Pancreas (tissue), 10 donors: ENCODE data around the gene FAM76B. TPM values are rescaled to one million over a fixed set of nuclear protein-coding genes. Genes with fewer than 3 reads are reported as not detected.

Experiments used
- ATAC-seq, 4 donors: fragments of 200-7000 bp; cut with Tn5 transposase; one replicate each; pipeline versions ENCODE4 v1.8.0 to v1.9.1; 2020; ENCODE audit warnings: mild to moderate bottlenecking in 4 of 4, moderate library complexity in 4 of 4
- DNase-seq, 6 donors: peaks; one replicate each; pipeline ENCODE4 v3.0.0-alpha.2; 2020
- FAIRE-seq: peaks from 2 replicates; lab custom pipeline; 2012; peaks lifted over from hg19 to GRCh38; lab: Jason Lieb, UNC
- H3K27ac ChIP-seq, 4 donors: fragments of 200-600 bp; sonication (generic); 1 replicate in 3 of 4; 2 replicates in 1 of 4; pipeline versions ENCODE4 v1.5.0 to v1.8.0; 2020
- H3K27me3 ChIP-seq, 4 donors: fragments of 200-600 bp; one replicate each; pipeline ENCODE4 v1.8.0; 2021
- H3K36me3 ChIP-seq, 3 donors: fragments of 200-600 bp; sonication (generic) in 1 of 3; one replicate each; pipeline versions ENCODE4 v1.5.0 to v1.8.0; 2020 to 2021
- H3K4me1 ChIP-seq, 3 donors: fragments of 200-600 bp; one replicate each; pipeline ENCODE4 v1.8.0; 2021
- H3K4me3 ChIP-seq, 4 donors: fragments of 200-600 bp; sonication (generic) in 2 of 4; one replicate each; pipeline versions ENCODE4 v1.5.0 to v1.8.0; 2020 to 2021
- H3K9me3 ChIP-seq, 4 donors: fragments of 200-600 bp; one replicate each; pipeline ENCODE4 v1.8.0; 2021
- CTCF ChIP-seq, 4 donors: fragments of 200-600 bp; sonication (generic) in 3 of 4; IDR thresholded peaks; one replicate each; pipeline versions ENCODE4 v1.5.0 to v1.8.0; 2021; ENCODE audit warnings: antibody characterized with exemption in 4 of 4
- WGBS, 2 donors: extraction: QIAGEN DNeasy Blood & Tissue Kit; methylation state at CpG; one replicate each; pipeline ENCODE4 v1.1.7; 2013; 5-methylcytosine and 5-hydroxymethylcytosine counted together
- intact Hi-C, 3 donors: fragments of 100-400 bp; cut with DNase I; formaldehyde crosslinking; loops; one replicate each; pipeline versions ENCODE4 v1.11.1 to v1.14.2; 2022
- polyA plus RNA-seq, 2 donors: library from polyadenylated mRNA; stranded (reverse); fragments of 200-250 nt; gene quantifications; one replicate each; pipeline ENCODE4 v1.2.3, GENCODE V29; 2013
- total RNA-seq, 6 donors: library from RNA; stranded (reverse); fragmentation: NEBNext Ultra II Directional in 4 of 6; extraction: Animal tissue kit (Norgen Biotek cat#: 25700) in 4 of 6; gene quantifications; one replicate each; pipeline versions ENCODE4 v1.2.1 to v1.2.4, GENCODE V29; 2021 to 2023
- donor health status: healthy with polysubstance abuse.
- donor health status: DM: no; HTN: no; CAD: no; lungs with moderate emphysema.
- donor health status: DM: no; HTN: no; CAD: no.
- donor health status: control.
- donor health status: control.
- donor health status: Bipolar disorder and iron deficiency.
- donor health status: DM: yes; HTN: yes; CAD: no.
- donor health status: DM: no; HTN: no; CAD: no.
- donor health status: DM: no; HTN: no; CAD: no.
- donor health status: DM: yes; HTN: yes; CAD: no.

Gene FAM76B
- total and polyA plus RNA-seq, 8 donors: 7.1 to 16.7 (median 9.3) TPM

- H3K9me3 ChIP-seq: no peaks in the 10 kb centered on the region
- WGBS, 2 donors: 66 to 70% methylated on average over 2 of the region's 2 CpGs
- no peak for ATAC-seq
- no peaks in the 10 kb centered on the region for H3K36me3 ChIP-seq
- H3K27me3 ChIP-seq: no peaks in the 10 kb centered on the region
- no peak for TF ChIP-seq CTCF (IDR thresholded peaks at IDR 0.05)
- no peak for DNase-seq
- H3K4me3 ChIP-seq: no peak overlapping the region
- intact Hi-C loops: no loop called here
- no peak for FAIRE-seq
- H3K27ac ChIP-seq: no peak overlapping the region
- peaks cover 0 to 8% (median 0%) of the 10 kb centered on the region in 3 donors for H3K4me1 ChIP-seq
Measured at GRCh38 chr11:95736809-95737208, 52.8 kb downstream of the FAM76B start.

GRCh38 chr11:95736355-95736754 is 53.2 kb downstream of the FAM76B start:
- 64 to 72% methylated on average over 7 of the region's 7 CpGs for WGBS, 2 donors
- no peak for DNase-seq
- intact Hi-C loops: no loop called here
- no peak for ATAC-seq
- Histone ChIP-seq H3K36me3 (no peaks in the 10 kb centered on the region), H3K27me3 (no peaks in the 10 kb centered on the region), H3K4me1 (peaks cover 0 to 8% (median 0%) of the 10 kb centered on the region in 3 donors), H3K9me3 (no peaks in the 10 kb centered on the region), H3K4me3 (no peak overlapping the region), H3K27ac (no peak overlapping the region)
- no peak for TF ChIP-seq CTCF (IDR thresholded peaks at IDR 0.05)
- no peak for FAIRE-seq

- ATAC-seq: peak in 3 of 4 donors; percentile 40 to 74 (median 60)
- FAIRE-seq: no peak
- H3K27me3 ChIP-seq: no peaks in the 10 kb centered on the region
- WGBS, 2 donors: 17 to 22% methylated on average over 4 of the region's 4 CpGs
- H3K4me3 ChIP-seq: no peak overlapping the region
- no peak for TF ChIP-seq CTCF (IDR thresholded peaks at IDR 0.05)
- DNase-seq: no peak
- H3K27ac ChIP-seq: no peak overlapping the region
- H3K4me1 ChIP-seq: peaks cover 0 to 8% (median 0%) of the 10 kb centered on the region in 3 donors
- no peaks in the 10 kb centered on the region for H3K9me3 ChIP-seq
- no peaks in the 10 kb centered on the region for H3K36me3 ChIP-seq
- intact Hi-C loops: no loop called here
Measured at GRCh38 chr11:95734009-95734572, 55.5 kb downstream of the FAM76B start.

GRCh38 chr11:95732930-95733602 is 56.5 kb downstream of the FAM76B start:
- no peak for DNase-seq
- Histone ChIP-seq H3K4me1 (peaks cover 0 to 8% (median 0%) of the 10 kb centered on the region in 3 donors), H3K4me3 (no peak overlapping the region), H3K9me3 (no peaks in the 10 kb centered on the region), H3K27ac (no peak overlapping the region), H3K36me3 (no peaks in the 10 kb centered on the region), H3K27me3 (peaks cover 0 to 5% (median 0%) of the 10 kb centered on the region in 4 donors)
- intact Hi-C loops: no loop called here
- FAIRE-seq: no peak
- no peak for TF ChIP-seq CTCF (IDR thresholded peaks at IDR 0.05)
- WGBS, 2 donors: 84 to 92% methylated on average over 2 of the region's 2 CpGs
- no peak for ATAC-seq

GRCh38 chr11:95729462-95729861 is 60.1 kb downstream of the FAM76B start:
- H3K36me3 ChIP-seq: no peaks in the 10 kb centered on the region
- intact Hi-C loops: no loop called here
- 87 to 89% methylated on average over 6 of the region's 6 CpGs for WGBS, 2 donors
- ATAC-seq (no peak), DNase-seq (no peak), FAIRE-seq (no peak)
- H3K27ac ChIP-seq: no peak overlapping the region
- peaks cover 0 to 5% (median 0%) of the 10 kb centered on the region in 4 donors for H3K27me3 ChIP-seq
- no peak overlapping the region for H3K4me3 ChIP-seq
- no peak for TF ChIP-seq CTCF (IDR thresholded peaks at IDR 0.05)
- peaks cover 0 to 7% (median 0%) of the 10 kb centered on the region in 3 donors for H3K4me1 ChIP-seq
- no peaks in the 10 kb centered on the region for H3K9me3 ChIP-seq
